ENCODE measurements around the gene CDKL1. TPM values are rescaled to one million over a fixed set of nuclear protein-coding genes. Genes with fewer than 3 reads are reported as not detected.

CDKL1 gene
- 15.0 TPM for total RNA-seq

GRCh38 chr14:50396631-50397389, at the start of gene CDKL1:
Gene CDKL1, minus strand, starts transcription at chr14:50396881. Its CDS starts 1,013 bp downstream, at chr14:50395868.

DNA sequence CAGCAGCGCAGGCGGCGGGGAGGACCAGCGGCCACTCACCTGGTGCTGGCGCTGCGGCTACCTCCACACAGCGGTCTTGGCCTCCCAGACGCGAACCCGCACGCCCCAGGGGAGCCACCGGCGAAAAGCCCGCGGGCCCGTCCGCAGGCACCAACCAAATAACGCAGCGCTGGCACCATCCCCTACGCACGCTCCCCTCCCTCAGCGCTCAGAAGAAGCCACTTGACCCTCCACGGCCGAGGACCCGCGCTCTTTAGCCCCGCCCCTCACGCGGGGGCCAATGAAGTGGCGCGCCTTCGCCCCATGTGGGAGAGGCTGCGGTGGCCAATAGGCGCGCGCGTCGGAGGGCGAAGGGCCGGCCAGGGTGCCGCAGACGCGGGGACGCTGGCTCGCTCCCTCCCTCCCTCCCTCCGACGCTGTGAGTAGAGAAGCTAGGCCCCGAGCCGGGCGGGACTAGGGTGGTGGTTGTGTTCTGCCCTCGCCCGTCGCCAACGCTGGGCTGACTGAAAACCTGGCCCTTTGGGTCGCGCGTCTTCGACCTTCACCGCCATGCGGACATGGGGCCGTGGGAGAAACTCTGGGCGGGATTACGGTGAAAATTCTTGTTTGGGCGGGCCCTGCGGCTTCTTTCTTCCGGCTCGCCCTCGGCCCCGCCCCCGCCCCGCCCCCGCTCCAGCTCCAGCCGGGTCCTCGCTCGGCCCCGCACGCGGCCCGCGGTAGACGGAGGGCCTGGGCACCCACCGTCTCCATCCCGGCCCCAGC, 84.5 kb downstream of the CDKL1 start, which contains the start of the genes DMAC2L and L2HGDH:
Gene DMAC2L (plus strand): TSS at position 353 of the 762 bp plus-strand sequence. CDS start 9,164 bp downstream, outside the sequence.
Gene L2HGDH (minus strand): TSS at position 258 of the 762 bp plus-strand sequence. CDS start 79 bp downstream, at position 179.

Small RNAs within 50 kb of the gene (small RNA-seq; reads per million reads assigned to genes)
- not detected for gene MIR4504 (ENCODE audit: low replicate concordance)

Other genes starting within 250 kb of the CDKL1 start
- 89.2 TPM for gene SOS2, start 165.3 kb downstream of the CDKL1 start, total RNA-seq
- gene L2HGDH, start 84.7 kb downstream of the CDKL1 start, total RNA-seq = 19.1 TPM
- 17.2 TPM for gene DMAC2L, start 84.6 kb downstream of the CDKL1 start, total RNA-seq
- gene MAP4K5, start 135.7 kb upstream of the CDKL1 start, total RNA-seq = 173 TPM
- gene ATL1, start 163.3 kb upstream of the CDKL1 start, total RNA-seq = 85.1 TPM